Measurements from ENCODE around the gene MYL7. TPM values are rescaled to one million over a fixed set of nuclear protein-coding genes. Genes with fewer than 3 reads are reported as not detected.

MYL7 gene, protein sequence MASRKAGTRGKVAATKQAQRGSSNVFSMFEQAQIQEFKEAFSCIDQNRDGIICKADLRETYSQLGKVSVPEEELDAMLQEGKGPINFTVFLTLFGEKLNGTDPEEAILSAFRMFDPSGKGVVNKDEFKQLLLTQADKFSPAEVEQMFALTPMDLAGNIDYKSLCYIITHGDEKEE
- total RNA-seq = 0.38 TPM in 1 of 2 replicates, not detected in the other

DNA sequence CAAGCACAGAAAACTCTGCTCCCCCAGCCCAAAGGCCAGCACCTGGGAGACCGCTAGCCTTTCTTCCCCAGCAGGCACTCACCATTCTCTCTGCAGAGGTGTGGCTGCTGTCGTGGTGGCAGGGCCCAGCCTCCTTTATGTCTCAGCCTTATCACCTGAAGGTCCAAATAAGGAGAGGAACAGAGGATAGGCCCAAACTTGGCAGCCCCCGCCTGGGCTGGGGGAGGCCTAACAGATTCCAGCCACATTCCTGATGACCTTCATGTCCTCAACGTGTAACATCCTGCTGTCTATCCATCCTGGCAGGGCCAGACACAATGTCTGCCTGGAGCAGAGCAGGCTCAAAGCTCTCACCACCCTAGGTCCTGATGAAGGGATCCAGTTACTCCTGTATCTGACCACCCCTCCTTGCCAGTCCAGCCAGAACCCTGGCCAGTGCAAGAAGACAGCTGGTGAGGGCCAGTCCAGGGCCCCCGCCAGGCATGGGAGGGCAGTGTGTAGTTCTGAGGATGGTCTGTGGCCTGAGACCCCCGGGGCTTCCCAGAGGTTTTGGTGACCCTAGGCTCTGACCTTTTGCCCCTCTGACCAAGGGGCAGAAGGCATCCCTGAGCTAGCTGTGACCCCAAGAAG, at the start of gene MYL7:
Gene MYL7, minus strand, starts transcription at position 112 of the 630 bp plus-strand sequence. Its CDS starts 27 bp downstream, at position 85.

DNA sequence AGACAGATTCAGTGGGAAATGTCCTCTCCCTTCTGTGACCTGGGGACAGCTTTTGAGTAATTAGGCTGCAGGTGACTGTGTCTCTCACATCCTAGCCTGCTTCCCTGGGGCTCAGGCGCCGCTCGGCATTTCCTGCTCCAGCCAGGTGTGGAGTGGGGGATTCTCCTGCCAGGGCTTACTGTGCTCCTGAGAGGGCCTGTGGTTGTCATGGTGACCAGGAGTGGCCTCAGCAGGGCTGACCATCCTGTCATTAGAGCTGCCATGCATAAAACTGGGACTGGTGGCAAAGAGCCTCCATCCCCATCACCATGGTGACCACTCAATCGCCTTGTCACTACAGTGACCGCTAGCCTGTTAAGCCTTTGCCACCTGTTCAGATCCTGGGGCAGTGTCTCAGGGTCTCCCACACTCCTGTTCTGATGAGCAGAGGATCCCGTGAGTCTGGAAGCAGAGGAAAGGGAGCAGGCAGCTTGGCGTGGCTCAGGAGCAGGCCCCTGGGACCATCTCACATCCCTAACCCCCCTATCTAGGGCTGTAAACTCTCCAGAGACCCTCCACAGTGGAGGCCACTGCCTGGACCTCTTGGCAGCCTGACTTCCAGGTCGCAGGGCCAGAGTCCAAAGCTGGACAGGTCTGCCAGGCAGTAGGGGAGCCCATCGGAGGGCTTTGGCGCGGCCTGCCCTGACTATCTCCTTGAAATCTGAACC, 48.3 kb upstream of the MYL7 start, which contains the start of gene GCK:
Gene GCK, minus strand, starts transcription at position 154 of the 707 bp plus-strand sequence. CDS start 486 bp downstream, outside the sequence.

DNA sequence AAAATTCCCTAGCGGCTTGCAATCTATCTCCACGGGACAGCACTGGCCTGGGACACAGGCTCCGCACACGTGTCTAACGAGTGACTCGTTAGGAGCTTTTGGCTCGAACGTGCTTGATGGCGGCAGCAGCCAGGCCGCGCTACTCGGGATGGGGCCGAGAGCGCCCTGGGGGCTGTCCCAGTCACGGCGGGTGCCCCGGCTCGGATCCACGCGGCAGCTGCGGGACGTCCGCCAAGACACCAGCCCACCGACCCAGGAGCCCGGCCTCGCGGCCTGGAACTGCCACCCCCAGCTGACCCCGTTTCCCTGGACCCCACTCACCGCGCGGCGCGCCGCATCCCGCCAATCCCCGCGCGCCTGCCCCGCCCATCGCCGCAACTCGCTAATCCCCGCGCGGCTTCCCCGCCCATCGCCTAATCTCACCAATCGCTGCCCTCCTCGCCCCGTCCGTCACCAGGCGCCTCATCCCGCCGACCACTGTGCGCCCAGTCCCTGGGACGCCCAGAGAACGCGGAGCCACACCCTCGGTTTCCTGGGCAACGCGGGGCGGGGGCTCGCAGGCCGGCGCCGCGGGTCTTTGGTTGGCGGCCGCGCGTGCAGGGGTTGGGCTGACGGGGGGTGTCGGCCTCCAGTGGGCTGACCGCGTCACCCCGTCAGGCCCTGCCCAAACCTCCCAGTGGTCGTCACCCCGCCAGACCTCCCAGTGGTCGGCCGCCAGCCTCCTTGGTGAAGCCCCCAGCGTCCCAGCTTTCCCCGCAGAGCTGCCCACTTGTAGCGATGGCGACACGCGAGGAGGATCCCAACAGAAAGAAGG, 17.7 kb downstream of the MYL7 start, which contains the start of gene POLD2:
Gene POLD2, minus strand, starts transcription at position 359 of the 814 bp plus-strand sequence. CDS start 1,495 bp downstream, outside the sequence.

DNA sequence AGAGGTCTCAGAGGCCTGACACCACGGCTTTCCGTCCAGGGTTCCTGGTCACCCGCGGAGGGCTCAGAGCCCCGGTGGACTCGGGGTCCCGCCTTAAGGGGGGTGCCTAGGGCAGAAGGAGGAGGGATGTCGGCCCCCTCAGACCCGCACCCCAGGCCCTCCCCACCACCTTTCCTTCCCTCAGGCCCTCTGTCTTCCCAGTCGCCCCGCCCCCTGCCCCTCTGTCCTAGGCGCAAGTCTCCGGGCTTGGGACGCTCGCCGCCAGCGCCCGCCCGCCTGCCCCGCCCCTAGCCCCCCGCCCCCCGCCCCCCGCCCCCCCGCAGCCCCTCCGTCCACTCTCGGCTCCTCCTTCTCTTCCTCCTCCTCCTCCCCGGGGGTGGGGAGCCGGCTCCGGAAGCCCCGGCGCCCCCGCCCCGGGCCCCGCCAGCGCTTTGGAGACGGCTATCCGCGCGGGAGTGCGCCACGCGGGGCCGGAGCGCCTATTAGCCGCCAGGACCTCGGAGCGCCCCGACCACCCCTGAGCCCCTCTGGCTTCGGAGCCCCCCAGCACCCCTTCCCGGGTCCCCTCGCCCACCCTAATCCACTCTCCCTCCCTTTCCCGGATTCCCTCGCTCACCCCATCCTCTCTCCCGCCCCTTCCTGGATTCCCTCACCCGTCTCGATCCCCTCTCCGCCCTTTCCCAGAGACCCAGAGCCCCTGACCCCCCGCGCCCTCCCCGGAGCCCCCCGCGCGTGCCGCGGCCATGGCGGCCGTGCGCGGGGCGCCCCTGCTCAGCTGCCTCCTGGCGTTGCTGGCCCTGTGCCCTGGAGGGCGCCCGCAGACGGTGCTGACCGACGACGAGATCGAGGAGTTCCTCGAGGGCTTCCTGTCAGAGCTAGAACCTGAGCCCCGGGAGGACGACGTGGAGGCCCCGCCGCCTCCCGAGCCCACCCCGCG, 36.9 kb downstream of the MYL7 start, which contains the start of gene AEBP1:
Gene AEBP1, plus strand, starts transcription at position 423 of the 937 bp plus-strand sequence. Its CDS starts 321 bp downstream, at position 744.

Other genes starting within 250 kb of the MYL7 start
- gene URGCP, start 234.7 kb downstream of the MYL7 start, total RNA-seq = 14.5 and 19.8 TPM in 2 replicates
- gene UBE2D4, start 214.9 kb downstream of the MYL7 start, total RNA-seq = 16.0 and 19.6 TPM in 2 replicates
- not detected in 2 replicates for gene SPDYE1, start 143.4 kb downstream of the MYL7 start, total RNA-seq
- gene DBNL, start 96.6 kb downstream of the MYL7 start, total RNA-seq = 89.9 and 130 TPM in 2 replicates
- gene PGAM2, start 75.8 kb downstream of the MYL7 start, total RNA-seq = 0.25 TPM in 1 of 2 replicates, not detected in the other
- gene POLM, start 58.8 kb downstream of the MYL7 start, total RNA-seq = 9.1 and 29.7 TPM in 2 replicates
- 94.0 and 273 TPM in 2 replicates for gene AEBP1, start 37.0 kb downstream of the MYL7 start, total RNA-seq
- 80.4 and 166 TPM in 2 replicates for gene POLD2, start 17.8 kb downstream of the MYL7 start, total RNA-seq
- gene GCK, start 48.1 kb upstream of the MYL7 start, total RNA-seq = 0.65 and 2.4 TPM in 2 replicates
- gene YKT6, start 59.6 kb upstream of the MYL7 start, total RNA-seq = 74.7 and 102 TPM in 2 replicates
- 0.38 and 0.98 TPM in 2 replicates for gene CAMK2B, start 184.3 kb upstream of the MYL7 start, total RNA-seq

All from mesangial cell (primary cell).